HG03342 (cell line): ENCODE measurements around the gene C1QTNF3.
"Not testable (repeated sequence)": the region's sequence is repeated elsewhere in the genome, so short reads cannot be mapped to it uniquely, and the experiment has no call there.

Experiments used
- ATAC-seq: cut with Tn5 transposase; IDR thresholded peaks from one replicate; pipeline ENCODE4 v1.9.1; 2021; ENCODE audit warnings: mild to moderate bottlenecking, moderate library complexity; ENCODE audit not compliant: unreplicated experiment

The C1QTNF3 gene, protein sequence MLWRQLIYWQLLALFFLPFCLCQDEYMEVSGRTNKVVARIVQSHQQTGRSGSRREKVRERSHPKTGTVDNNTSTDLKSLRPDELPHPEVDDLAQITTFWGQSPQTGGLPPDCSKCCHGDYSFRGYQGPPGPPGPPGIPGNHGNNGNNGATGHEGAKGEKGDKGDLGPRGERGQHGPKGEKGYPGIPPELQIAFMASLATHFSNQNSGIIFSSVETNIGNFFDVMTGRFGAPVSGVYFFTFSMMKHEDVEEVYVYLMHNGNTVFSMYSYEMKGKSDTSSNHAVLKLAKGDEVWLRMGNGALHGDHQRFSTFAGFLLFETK

DNA sequence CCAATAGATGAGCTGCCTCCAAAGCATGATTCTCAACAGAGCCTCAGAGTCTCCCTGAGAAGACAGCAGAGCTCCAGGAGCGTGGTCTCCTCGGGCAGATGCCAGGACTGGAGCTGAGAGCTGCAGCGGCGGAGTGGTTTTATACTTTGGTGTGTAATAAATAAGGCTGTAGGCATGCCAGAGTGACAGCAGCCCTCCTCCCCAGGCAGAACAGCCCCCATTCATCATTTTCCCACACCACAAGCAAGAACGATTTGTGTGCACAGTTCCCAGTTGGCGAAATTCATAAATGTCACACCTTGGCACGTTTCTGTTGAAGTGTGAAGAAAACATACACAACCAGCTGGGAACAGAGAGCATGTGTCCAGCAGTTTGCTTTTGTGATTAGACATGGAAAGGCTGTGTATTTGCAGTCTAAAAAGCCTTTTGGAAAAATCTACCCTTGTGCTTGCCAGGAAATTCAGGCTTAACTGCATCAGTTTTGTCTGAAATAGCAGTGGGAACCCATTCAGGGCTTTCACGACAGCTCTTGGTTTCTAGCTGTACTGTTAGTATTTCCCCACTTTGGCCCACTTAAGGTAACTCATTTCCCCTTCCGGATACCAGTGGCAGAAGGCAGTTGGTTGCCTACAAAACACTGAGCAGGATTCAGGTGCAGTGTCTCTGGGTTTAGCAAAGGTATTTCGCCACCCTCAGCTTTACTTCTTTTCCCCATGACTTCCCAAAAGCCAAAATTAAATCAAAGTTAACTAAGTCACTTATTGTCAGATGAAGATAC lies at the start of gene C1QTNF3:
Gene C1QTNF3, minus strand, starts transcription at position 115 of the 778 bp plus-strand sequence. Its CDS starts 88 bp downstream, at position 27.
- ATAC-seq = no peak

DNA sequence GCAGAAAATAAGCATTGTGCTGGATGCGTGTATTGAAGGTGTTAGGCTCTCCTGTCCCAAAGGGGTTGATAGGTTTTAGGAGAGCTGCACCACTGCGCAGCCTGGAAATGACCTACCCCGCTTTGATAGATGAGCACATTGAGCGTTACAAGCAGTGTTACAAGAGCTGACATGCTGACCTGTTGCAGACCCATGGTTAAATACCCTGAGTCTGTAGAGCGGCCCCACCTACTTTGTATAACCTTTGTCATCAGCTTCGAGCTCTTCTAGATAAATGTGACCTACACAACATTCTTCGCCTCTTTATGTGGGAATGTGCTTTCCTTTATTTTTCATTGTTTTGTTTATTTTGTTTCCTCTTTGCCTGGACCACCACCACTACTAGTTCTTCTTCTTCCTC lies 48.0 kb upstream of the C1QTNF3 start:
- ATAC-seq = not testable (repeated sequence)

DNA sequence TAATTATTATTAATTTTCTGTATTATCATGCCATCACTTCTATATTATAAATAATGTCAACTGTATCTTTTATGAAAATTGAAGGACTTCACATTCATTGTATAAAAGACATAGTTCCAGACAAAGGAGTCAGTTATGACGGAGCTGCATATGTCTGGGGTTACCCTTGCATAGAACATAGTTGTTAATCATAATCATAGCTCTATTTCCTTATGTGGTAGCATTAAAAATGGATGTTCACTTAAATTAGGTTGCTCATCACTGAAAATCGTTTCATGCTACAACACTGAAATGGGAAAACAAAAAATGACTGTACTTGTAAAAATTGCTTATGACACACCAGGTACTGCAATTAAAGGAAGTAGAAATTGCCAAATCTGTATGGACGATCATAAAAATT lies 46.8 kb upstream of the C1QTNF3 start:
- ATAC-seq = not testable (repeated sequence)

DNA sequence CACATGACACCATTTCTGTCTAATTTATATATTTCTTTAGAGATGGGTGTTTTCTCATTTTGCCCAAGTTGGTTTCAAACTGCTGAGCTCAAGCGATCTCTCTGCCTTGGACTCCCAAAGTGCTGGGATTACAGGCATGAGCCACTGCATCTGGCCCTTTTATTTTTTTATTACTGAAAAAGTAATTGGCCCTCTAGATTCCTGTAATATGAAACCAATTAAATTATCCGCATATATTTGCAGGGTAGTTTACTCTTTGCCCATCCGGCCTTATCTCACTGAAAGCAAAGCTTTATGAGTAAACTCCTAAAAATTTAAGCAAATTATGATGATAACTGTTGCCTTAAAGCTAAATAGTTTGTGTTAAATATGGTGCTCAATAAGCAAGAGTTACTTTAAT lies 44.7 kb upstream of the C1QTNF3 start:
- not testable (repeated sequence) for ATAC-seq

DNA sequence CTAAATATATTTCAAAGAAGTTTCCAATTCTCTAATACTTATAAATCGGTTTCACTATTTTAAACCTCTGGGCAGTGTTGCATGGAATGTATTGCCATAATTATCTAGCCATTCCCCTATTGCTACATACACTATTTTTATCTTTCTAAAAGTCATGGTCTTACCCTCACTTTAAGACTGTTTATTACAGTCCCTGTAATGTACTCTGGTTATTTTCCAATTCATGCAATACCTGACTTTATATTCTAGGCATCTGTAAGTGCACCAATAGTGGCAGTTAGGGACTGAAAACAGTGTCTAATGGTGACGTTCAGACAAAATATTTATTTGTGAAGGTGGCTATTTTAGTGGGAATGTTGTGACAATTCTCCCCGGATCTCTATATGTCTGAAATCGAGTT lies 40.9 kb upstream of the C1QTNF3 start:
- ATAC-seq = not testable (repeated sequence)

DNA sequence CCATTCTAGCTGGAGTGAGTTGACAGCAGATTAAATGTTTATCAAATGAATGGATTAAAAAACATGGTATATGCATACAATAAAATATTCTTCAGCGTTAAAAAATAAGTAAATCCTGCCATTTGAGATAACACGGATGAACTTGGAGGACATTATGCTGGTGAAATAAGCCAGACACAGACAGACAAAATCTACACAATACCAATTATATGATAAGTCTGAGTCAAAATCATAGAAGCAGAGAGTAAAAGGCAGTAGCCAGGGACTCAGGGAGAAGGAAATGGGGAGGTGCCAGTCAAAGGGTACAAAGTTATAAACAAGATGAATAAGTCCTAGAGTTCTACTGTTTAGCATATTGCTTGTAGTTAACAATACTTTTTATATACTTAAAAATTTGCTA lies 36.5 kb upstream of the C1QTNF3 start:
- ATAC-seq = not testable (repeated sequence)

DNA sequence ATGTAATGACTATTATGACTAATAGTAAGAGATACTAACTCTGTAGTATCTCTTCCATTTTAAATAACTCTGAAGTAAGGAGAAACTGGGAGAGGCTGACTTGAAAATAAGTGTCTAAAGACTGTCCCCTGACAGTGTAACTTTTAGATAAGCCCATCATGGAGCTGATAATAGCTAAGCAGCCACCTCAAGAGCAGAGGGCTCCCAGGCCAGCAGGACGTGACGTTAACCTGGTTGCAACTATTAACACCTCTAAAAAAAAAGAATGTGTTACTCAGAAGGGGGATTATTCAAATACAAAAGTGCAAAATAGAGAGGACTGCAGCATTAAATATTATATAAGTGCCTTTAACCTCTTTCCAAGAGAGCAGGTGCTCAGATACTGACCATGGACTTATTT lies 34.6 kb upstream of the C1QTNF3 start:
- not testable (repeated sequence) for ATAC-seq

DNA sequence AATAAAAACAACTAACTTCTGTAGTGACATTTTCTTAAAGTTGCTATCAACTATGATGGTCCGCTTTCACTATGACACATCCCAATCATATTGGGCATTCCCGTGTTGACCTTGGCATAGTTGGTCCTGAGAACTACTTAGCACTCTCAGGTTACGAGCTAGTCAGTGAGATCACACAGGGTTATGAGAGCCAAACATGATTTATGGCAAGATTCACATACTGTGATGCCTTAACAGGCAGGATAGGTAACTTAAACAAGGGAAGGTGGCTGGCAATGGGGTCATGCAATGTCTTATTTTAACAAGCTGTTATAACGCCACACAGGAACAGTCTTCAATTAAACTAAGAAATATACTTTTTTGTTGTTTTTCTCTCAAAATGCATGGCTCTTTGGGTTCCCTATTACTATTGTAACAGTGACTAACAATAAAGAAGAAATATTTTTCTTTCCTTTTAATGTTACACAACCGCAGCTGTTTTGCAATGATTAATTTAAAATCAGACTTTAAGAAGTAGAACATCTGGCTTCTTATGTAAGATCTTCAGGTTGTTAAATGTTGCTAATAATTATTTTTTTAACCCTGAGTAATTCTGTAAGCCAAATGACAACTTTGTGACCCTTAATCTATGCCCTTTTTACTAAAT lies 33.8 kb upstream of the C1QTNF3 start:
- ATAC-seq = not testable (repeated sequence)

DNA sequence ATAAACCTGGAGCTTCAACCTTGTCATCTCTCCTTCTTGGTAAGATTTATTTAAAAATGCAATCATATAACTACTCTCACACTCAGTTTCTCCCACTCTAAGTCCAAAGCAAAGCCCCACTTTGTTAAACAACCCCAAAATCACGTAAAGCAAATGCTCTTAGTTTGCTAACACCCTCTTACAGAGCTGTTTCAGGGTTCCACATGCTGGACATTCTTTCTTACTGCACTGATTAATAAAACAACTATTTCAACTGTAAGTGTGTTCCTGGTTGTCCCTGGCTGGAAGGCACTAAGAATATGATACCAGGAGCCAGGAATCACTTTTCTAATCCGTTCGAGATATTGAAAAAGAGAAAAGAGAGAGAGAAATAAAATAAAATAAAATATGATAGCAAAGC lies 31.5 kb upstream of the C1QTNF3 start:
- not testable (repeated sequence) for ATAC-seq

DNA sequence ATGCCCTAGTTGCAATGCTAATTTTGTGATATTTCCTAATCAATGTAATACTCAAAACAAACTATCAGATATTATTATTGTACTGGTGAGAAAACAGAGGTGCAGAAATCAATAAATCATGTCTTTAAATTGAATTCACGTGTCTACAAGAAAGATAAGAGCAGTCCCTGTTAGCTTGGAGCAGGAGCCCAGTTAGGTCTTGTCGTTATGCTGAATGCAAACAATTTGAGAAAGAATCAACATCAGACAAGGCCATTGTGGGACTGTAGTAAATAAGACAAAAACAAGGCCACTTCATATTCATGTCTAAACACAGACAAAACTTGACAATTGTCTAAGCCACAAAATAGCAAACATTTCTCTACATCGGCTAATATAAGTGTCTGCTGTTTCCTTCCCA lies 31.1 kb upstream of the C1QTNF3 start:
- not testable (repeated sequence) for ATAC-seq

DNA sequence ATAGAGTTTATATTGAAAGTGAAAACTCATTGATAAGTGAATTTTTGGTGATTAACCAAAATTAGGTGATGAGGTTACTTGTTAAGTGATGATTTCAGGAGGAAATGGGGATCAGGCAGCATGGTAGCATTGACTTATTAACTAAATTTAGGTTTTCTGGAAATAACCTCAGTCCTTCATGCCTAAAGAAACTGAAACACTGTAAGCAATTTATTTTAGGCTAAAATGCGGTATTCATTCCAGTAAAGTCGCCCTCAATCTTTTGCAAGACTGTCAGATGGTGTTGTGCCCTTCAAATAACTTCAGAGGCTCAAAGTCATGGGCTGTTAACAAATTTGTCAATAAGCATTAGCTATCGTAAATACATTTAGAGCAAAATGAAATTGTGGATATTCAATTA lies 27.6 kb upstream of the C1QTNF3 start:
- ATAC-seq = not testable (repeated sequence)

DNA sequence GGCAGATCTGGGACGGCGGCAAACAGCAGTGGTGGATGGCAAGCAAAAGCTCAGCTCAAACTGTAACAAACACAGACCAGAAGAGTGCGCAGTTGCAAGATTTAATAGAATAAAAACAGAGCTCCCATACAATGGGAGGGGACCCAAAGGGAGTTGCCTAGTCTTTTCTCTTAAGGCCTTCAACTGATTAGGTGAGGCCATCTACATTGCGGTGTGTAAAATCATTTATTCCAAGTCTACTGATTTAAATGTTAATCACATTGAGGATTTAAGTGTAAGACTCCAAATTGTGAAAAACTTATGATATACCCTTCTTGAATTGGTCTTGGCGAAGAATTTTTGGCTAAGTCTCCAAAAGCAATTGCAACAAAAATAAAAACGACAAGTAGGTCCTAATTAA lies 21.6 kb upstream of the C1QTNF3 start:
- ATAC-seq = no peak

DNA sequence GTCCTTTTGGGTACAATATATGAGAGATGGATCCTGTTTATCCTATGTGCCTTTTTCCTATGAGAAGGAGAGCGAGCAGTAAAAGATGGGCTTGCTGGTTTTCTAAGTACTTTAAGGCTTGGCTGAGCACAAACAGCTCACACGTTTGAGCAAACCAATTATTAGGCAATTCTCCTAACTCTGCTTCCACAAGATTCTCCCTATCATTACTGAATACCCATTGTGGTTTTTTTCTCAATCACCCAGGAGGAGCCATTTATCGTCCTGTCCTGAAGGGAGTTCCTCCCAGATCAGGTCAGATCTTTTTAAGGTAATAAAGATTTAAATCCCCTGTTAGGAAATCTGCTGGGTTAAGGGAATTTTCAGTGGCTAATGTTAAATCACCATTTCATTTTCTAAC lies 19.4 kb upstream of the C1QTNF3 start:
- ATAC-seq = no peak

DNA sequence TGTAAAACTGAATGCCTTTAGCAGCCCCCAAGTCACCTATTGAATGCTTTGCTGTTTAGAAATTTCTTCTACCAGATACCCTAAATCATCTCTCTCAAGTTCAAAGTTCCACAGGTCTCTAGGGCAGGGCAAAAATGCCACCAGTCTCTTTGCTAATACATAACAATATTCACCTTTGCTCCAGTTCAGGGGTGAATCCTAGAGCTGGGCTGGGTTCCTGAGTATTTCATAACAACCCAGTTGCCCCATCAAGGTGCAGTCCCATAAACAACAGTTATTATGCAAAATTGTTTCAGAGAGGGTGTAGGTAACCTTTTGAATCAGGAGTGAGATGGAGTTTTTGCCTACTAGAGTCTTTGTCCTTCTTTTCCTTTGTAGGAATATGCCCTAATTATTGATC lies 19.0 kb upstream of the C1QTNF3 start:
- no peak for ATAC-seq

DNA sequence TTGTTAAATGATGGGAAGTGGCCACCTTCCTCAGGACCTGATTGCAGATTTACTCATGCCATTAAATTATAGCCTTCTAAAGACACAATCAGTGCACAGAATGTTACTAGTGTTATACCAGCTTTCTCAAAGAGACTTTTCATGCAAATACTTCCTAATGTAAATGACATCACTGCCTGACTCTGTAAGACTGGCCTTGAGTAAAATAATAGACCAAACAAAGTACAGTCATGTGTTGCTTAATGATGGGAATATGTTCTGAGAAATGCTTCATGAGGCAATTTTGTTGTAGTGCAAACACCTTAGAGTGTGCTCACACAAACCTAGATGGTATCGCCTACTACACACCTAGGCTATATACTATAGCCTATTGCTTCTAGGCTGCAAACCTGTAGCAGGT lies 17.0 kb upstream of the C1QTNF3 start:
- no peak for ATAC-seq

DNA sequence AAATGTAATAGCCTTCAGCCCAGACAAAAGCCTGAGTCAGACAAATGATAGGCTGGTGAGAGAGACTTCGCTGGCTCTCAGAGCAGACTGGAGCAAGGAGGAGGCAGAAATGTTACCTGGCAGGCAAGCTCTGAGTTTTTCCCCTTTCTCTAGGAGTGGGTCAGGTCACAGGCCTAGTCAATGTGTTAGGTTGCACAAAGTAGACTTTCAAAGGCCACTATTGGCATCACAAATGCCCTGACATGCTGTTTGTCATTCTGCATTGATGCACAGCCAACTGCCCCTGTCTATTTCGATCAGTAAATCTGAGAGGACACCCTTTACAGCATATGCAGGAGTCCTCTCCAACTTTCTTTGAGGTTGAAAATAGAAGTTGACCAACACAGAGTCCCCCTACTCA lies 15.5 kb upstream of the C1QTNF3 start:
- no peak for ATAC-seq

DNA sequence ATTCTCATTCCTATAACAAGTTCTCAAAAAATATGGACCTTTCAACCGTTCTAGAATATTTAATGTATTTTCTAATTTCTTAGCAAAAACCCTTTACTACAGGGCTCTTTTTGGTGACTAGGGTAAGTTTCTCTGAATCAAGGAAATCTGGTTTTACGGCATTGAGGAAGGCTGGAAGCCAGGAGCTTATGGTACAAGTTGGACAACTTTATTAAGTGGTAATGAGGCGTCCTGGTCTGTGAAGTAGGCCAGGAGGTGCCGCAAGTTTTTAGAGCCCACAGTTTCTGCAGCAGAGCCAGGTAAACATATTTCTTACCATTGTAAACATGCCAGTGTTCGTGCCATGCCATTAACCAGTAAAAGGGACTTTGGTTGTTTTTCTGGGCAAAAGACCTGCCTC lies 14.6 kb upstream of the C1QTNF3 start:
- no peak for ATAC-seq

DNA sequence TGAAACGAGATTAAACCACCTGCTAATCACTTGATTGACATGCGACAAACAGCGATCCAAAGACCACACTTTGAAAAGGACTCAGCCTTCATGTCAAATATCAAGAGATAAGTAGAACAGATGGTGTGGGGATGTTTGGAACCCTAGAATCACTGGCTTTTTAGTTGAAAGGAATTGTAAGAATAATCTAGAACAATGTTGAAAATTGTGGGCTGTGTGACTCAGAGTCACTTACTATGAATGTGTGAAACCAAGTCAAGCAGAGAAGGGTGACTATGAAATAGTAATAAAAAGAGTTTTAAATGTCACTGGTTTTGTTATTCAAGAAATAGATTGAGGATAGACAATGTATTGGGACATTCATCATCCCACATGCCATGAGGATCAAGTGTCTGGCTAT lies 14.1 kb upstream of the C1QTNF3 start:
- ATAC-seq = no peak

DNA sequence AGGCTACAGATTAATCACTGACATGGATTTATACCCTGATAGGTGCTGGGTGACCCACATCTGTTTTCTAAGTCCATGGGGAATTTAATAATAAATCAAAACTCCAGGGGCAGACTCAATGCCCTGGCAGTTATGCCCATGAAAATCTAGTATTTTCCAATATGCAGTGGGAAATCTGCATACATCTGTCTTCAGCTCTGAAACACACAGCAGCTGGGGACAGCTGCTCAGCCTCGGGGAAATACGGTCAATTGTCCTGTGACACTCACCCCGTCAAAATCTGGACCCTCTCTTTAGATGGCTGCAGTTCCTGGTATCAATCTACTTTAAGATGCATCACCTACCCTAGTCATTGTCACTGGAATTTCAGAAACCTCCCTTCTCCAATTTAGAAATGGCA lies 12.7 kb upstream of the C1QTNF3 start:
- ATAC-seq = no peak

DNA sequence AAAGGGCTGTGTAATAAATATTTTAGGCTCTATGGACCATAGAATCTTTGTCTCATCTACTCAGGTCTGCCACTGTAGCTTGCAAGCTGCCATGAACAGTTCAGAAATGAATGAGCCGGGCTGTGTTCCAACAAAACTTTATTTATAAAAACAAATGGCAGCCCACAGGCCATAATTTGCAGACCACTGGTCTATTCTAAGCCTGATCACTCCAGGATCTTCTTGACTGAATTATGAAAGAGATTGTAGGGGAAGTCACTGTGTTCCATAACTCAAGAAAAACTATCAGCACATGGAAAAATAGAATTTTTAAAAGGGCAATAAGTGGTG lies 11.4 kb upstream of the C1QTNF3 start:
- ATAC-seq = no peak

DNA sequence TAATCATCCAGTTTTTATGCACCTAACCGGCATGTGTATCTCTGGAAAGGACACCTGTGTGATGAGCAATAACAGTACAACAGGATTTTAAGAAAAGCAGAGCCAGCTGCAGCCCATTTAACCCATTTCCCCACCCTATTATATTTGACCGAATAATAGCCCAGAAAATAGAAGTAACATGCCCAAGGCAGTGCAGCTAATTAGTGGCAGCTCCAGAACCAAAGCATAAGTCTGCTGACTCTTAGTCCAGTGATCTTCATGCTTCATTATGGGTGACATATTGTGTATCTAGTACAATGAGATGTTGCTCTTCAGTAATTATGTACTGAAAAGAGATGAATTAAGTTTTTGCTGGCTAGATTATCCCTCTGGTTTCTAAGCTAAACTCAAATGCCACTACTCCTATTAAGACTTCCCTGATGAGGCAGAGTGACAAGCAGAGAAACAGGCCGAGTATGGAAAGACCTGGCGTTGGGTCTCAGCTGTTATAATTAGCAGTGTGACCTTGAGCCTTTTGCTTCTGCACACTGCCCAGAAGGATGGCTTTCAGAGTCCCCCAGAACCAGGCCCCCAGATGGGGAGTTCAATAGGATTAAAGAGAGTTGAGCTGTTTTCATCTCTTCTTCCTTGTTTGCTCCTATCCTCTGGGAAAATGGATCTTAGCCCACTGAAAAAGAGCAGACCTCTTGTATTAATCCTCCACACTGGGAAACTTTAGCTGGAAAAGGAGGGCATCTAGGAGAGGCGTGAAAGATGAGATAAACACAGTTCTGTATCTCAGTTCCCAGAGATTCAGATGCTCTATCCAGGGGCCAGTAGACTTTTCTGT lies 10.8 kb upstream of the C1QTNF3 start:
- no peak for ATAC-seq
